Myocyte (in vitro differentiated cells): ENCODE measurements around the gene NAPA. TPM values are rescaled to one million over a fixed set of nuclear protein-coding genes. Genes with fewer than 3 reads are reported as not detected.
A peak's percentile ranks its signal among the peaks of the same experiment; 100 is the strongest.

ENCODE experiments used
- DNase-seq: peaks from one replicate; pipeline ENCODE4 v3.0.0-alpha.2; 2012; ENCODE audit warnings: low read depth
- total RNA-seq: library from RNA; depleted of rRNA; stranded (reverse); fragments of >200 nt; gene quantifications from 2 replicates; pipeline ENCODE4 v1.2.3, GENCODE V29; 2014

The NAPA gene
- total RNA-seq, 1 donor from 2014 or later = 195 TPM

DNA sequence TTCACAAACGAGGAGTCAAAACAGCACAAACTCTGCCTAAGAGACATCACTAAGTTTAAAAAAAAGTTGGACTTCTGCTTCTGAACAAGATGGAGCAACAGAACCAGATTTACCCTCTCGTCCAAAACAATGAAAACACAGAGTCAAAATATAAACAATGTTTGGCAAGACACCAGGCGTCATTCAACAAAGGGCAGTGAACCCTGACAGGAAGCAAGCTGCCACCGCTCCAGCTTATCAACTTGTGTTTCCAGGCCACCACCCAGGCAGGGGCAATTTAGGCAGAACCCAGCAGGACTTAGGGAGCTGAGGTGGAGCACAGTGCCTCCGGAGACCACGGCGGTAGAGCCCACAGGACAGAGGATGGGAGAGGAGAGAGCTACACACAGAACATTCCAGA, 8.6 kb upstream of the NAPA start:
- DNase-seq = no peak

DNA sequence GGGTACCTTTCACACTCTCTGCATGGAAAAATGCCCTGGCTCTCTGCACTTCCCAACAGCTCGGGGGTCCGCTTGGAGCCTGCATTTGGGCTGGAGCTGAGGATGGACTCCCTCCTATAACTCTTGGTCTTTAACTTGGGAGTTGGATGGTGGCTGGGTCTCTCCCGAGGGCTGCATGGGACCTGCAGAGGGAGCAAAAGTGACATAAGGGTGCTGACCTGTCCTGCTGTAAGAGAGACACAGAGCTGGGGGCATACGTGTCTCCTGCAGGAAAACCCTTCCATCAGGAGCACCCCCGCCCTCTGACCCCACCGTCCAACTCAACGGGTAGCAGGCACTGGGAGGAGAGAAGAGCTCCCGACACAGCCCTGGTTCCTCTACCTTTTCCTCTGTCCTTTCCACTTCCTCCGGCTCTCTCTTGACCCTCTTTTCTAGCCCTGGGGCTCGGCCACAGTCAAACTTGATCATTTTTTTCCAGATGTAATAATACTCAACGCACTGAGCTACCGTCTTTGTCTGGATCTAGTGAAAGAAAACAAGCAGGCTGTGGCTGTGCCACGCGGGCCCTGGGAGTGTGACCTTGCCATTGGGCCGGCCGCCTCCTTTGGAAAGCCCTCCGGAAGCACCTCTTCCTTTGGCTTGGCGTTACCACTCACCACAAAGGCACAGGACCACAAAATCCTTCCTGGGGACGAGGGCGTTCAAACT, 6.8 kb upstream of the NAPA start:
- DNase-seq = no peak

DNA sequence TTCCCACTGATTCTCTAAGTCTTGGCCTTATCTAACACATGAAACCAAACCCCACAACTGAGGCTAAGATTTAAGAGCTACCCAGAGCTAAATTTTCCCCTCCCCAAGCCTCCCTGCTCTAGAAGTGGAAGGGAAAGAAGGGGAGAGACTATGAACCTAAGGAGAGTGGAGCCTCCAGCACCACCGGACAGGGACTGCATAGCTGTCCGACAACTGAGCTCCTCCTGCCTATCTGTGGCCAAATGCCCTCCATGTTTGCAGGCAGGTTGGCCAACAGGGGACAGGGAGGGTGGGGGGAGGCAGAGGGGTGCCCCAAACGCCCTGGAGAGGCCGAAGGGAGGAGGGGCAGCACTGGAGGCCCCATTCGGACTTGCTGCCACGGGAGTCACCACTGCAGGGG, 6.0 kb upstream of the NAPA start:
- DNase-seq = no peak

DNA sequence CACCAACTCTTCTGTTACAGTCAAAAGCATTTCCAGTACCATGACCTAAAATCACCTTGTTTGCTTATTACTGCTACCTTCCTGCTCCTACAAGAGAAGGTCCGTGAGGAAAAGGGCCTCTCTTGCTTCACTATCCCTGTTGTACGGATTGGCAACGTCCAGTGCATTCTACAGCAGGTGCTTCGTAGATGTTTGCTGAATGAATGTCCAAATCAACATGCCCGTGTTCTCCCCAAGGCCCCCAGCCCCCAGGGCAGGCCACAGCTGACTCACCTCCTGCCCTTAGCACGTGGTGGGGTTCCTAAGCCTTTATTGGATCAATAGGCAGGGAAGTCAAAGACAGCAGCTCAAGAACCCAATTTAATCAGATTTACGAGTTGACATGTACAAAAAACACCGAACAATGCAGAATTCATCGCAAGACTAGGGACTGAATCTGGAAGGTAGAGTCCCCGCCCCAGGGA, 5.5 kb upstream of the NAPA start:
- DNase-seq = no peak

DNA sequence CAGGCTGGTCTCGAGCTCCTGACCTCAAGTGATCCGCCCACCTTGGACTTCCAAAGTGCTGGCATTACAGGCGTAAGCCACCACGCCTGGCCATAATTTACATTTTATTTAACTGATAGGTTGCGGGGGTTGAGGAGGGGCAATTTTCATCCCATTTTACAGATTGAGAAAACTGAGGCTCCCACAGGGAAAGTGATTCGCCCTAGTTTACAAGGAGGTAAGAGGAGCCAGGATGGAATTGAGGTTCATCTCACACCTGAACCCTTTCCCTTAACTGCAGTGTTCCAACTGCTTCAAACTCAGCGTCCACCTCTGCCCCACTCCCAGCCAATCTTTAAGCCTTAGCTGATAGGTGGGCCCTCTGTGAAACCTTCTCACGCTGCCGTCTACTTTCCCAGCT, 4.0 kb upstream of the NAPA start:
- DNase-seq = no peak

DNA sequence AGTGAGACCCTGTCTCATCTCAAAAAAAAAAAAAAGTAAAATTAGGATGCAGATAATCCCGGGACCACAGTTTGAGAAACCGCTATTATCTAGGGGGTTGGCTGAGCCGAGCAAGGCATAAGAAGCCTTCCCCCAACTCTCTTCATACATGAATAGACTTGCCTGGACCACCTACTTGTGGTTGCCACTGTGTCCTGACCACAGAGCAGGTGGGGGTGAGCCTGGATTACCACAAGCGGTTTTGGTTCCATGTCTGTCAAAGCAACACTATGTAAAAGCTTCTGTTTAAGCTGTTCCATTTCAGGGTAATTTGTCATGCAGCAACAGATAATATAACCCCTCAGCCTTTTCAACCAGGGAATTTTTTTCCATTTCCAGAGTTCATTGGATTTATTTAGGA, 3.3 kb upstream of the NAPA start:
- DNase-seq = peak; percentile 84

DNA sequence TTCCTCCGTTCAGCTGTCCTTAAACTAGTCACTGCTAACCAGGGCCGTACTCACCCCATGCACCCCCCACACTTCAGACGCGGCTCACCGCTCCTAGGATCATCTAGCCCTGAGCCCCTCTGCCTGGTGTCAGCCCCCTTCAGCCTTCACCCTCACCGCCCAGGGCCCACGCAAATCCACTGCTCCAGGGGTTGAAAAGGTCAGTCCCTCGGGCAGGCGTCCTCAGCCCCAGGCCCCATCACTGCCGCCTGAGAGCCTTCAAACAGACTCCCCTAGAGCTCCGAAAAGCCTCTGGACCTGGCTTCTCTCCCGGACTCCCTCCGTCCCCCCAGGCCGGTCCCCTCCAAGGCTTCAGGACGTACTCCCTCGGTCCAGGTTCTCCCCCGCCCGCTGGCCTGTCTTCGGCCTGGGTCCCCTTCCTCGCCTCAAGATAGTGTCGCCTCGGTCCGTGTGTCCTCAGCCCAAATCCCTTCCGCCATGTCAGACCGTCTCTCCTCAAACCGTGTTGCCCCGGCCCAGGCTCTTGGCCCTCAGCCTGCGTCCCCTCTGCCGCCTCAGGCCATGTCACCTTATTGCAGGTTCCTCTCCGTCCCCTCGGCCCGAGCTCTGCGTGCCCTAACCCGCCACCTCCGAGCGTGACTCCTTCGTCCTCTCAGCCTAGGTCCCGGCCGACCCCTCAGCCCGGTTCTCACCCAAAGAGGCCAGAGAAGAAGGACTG, 553 bp downstream of the NAPA start:
- DNase-seq = no peak

DNA sequence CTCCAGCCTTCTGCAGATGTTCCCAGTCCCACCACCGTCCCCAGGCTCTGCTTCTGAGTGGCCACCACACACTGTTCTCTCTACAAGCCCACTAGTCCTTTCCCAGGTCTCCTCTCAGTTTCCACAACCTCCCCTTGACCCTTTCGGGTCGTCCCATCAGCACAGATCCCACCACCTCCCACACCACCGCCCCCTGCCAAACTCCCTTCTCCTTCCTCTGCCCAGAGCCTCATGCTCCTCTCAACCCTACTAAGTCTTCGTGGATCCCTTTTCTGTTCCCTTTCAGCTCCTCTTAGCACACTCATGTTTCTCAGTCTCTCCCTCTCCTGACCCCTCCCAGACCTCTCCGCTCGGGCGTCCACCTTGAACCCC, 1.9 kb downstream of the NAPA start:
- DNase-seq = no peak

DNA sequence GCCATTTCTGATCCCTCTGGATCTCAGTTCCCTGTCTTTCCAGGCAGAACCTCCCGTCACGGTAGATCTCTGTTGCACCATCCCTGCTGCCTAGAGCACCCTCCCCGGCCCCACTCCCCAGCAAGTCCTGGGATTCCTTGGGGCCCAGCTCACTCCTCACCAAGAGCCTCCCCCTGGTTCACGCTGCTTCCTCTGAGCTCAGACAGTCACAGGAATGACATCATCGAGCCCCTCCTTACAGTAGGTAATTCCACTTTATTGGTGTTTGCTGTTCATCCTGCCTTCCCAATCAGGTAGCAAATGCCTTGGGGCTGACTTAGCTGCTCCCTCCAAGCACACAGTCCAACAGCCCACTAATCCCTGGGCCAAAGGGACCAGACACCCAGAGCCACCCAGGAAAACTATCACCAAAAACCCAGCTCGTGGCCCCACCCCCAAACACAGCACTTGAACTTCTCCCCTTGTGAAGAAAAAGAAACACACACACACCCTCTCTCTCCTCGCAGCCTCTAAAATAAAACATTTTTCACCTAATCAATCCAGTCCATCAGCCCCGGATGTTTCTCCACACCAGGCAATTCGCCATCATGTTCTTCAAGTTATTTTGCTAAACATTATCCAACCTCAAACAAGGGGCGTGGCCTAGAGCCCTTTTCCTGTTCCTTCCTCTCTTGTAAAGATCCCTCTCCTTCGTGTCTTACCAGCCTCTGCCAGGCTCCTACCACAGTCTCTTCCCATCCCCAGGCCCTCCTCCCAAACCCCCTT, 2.5 kb downstream of the NAPA start:
- no peak for DNase-seq

DNA sequence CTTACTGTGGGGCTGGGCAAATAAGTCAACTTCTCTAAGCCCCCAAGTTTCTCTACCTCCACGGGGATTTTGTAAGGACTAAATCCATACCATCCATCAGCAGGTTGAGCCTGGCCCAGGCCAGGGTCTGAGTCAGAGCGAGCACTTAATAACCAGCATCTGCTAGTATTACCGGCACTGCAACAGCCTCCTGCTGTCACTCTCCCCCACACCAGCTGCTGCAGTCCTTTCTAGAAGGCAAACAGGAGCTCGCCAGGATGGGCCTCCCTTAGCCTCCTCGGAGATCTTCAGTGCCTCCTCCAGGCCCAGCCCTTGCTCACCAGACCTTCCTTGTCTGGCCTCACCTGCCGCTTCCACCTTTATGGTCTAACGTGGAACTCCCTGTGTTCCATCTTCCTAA, 3.2 kb downstream of the NAPA start:
- peak; percentile 87 for DNase-seq

DNA sequence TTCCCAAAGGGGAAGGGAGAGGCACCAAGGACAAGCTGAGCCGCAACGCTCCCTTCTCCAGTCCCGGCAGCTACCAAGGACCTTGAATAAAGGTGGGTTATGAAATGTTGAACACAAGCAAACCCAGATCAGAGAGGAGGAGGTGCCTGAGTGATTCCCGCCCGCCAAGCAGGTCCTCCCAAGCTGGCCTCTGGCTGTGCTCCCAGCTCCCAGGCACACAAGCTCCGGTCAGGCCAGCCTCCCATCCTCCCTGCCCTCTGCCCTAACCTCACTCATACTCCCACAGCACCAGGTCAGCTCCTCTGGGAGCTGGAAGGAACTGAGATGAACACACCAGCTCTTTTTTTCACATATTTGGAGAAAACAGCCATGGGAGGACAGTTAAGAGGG, 3.7 kb downstream of the NAPA start:
- DNase-seq = no peak

DNA sequence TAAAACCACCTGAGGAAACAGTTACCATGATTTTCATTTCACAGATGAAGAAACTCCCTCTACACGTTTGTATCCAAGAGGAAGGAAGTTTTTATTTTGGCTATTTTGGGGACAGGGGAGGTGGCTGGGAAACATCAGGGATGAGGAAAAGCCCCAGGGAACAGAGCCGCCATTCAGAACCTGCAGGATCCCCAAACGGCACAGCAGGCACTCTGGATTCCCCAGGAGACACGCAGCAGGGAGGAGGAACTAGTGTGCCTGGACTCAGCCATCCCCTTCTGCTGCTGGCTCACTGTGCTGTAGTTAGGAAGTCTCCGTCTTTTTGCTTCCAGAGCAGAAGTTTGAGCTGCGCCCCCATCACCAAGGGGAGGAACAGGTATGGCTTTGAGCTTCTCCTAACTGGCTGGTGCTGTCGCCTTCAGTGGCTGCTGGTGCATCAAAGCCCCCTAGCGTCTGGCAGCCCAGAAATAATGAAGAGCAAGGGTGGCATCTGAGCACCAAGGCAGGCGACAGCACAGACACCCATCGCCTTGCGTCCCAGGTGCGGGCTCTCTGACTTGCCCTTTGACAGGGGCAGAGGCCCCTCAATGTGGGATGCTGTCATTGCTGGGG, 4.2 kb downstream of the NAPA start:
- DNase-seq = no peak

DNA sequence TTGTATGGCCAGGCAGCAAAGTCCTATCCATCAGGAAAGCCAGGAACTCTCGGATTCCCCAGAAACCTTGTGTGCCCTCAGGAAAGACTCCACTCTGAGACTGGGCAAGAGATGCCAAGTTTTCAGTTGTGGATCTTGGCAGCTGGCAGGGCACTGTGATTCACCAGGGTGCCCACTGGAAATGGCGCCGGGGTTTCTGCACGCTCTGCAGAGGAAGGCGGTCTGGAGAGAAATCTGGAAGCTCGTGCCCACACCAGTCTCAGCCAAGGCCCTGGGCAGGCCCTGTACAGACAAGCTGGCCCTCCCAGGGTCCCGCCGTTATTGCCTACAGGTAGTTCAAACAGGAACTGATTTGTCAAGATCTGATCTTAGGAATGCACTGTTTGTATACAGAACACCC, 4.9 kb downstream of the NAPA start:
- peak; percentile 84 for DNase-seq

DNA sequence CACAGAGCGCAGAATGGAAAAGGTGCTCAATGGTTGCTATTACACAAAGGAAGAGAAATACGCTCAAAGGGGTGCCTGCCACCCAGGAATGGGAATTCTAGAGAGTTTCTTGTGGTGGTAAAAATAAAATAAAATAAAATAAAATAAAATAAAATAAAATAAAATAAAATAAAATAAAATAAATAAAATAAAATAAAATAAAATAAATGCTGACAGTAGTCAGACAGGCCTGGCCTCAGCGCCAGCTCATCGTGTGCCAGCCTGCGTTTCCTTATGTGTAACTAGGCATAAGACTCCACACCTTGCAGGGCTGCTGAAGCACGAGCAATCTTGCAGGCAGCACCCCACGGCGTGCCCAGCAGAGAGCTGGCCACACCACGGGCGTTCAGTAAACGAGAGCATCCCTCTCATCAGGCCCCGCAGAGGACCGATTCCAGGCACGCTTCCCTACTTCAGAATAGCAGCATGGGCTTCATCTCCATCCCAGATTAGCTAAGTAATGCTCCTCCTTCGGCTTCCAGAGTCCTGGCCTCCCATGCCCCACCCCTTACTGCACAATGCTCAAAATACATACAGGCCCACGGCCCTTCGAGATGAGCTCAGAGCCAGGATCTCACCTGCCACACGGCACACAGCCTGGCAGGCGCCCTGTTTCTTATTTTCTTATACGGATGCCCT, 5.6 kb downstream of the NAPA start:
- DNase-seq = peak; percentile 63

DNA sequence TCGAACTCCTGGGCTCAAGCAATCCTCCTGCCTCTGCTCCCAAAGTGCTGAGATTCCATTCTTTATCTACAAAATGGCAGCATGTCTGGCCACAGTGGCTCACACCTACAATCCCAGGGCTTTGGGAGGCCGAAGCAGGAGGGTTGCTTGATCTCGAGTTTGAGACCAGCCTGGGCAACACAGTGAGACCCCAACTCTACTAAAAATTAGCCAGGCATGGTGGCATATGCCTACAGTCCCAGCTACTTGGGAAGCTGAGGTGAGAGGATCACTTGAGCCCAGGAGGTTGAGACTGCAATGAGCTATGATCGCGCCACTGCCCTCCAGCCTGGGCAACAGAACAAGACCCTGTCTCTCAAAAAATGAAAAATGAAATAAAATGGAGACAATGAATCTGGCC, 6.1 kb downstream of the NAPA start:
- DNase-seq = no peak

DNA sequence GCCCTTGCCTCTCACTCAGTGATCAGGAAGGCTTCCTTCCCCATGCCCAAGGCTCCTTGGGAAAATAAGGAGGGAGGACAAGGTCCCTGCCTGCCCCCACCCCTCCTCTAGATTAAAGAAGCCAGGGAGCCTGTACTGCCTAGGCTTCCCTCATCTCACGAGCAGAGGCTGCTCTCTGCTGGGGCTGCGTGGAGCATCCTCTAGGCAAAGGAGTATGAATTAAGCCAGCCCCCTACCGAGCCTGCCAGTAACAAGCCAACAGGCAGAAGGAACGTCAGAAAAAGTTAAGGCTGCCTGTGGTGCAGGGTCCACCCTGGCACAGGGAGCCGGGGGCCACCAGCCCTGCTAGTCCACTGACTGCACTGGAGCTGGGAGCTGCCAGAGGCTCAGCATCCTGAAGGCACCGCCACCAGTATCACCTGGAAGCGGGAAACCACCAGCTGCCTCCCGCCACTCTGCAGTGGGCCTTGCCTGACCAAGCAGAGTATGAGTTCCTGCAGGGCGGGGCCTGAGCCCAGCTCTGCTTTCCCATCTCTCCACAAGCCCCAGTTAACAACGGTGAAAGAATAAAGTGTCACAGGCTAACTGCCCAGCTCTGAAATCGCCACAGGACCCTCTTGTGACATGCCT, 6.8 kb downstream of the NAPA start:
- no peak for DNase-seq

DNA sequence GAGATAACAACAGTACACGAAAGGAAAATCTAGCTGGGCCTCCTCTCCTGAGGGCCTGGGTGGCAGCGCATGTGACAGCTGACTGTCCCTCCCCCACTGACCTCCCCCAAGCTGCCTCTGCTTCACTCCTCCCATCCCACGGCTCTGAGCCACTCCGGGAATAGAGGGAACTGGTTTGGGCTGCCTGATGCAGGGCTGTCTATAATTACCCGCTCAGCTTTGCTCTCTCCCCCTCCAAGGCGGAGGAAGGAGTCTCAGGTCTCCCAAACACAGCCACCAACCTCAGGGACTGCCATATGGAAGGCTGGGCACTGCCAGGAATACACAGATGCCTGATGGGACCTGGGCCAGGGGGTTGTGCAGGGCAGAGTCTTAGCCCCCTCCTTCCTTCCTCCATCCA, 7.9 kb downstream of the NAPA start:
- peak; percentile 91 for DNase-seq

DNA sequence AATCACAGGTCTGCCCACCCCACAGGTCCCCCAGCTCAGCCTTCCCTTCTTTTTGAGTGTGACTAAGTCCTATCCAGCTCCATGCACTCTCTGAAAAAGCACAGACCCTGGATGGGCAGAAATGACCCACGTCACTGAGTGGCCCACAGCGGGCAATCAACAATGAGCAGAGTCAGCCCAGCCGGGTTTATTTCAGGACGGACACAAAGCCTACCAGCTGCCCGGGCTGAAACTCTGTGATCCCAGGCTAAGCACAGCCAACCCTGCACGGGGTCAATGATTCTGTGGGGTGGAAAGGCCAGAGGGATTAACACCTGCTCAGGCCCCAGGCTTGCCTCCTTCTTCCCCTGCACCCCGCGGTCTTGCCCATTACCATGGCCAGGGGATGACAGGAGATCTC, 8.4 kb downstream of the NAPA start:
- DNase-seq = peak; percentile 75

DNA sequence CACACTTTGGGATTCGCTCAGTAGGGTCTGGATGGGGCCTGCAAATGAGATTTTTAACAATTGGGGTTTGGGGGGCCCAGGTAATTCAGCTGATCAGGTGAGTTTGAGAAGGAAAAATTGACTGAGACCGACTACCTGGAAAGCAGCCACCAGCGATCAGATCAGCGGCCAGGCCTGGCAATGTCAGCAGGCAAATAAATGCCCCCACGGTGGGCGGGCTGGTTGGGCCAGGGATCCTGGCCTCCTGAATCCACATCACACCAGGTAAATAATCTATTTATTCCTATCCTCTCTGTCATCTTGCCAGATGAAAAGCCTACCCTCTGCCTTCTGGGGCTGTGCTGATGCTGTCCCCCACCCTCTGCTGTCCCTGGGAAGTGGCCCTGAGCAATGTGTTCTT, 9.4 kb downstream of the NAPA start:
- no peak for DNase-seq

DNA sequence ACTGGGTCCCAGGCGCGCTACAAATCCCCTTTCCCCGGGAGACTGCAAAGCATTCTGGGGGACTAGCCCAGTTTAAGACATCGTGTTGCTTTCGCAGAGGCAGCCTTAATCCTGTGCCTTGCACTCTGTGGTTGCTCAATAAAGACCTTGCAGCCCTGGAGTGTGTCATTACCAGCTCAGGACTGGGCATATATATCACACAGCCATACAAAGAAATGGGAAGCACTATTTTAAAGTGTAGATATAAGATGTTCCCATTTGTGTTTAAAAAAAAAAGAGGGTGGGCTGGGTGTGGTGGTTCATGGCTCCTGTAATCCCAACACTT, 11.1 kb downstream of the NAPA start:
- no peak for DNase-seq
